ENCODE results near the gene CFHR4.
"Not testable (repeated sequence)": the region's sequence is repeated elsewhere in the genome, so short reads cannot be mapped to it uniquely, and the experiment has no call there.

CFHR4 gene

DNA sequence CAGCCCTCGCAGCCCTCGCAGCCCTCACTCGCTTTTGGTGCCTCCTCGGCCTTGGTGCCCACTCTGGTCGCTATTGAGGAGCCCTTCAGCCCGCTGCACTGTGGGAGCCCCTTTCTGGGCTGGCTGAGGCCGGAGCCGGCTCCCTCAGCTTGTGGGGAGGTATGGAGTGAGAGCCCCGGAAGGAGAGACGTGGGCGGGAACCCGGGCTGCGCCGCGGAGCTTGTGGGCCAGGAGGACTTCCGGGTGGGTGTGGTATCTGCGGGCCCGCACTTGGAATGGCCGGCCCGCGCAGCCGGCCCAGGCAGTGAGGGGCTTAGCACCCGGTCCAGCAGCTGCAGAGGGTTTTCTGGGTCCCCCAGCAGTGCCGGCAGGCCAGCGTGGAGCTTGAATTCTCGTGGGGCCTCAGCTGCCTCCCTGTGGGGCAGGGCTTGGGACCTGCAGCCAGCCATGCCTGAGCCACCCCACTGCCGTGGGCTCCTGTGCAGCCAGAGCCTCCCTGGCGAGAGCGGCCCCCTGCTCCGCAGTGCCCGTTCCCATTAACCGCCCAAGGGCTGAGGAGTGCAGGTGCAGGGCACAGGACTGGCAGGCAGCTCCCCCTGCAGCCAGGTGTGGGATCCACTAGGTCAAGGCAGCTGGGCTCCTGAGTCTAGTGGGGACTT lies 45.8 kb downstream of the CFHR4 start:
- no peak overlapping the region for H3K4me3 ChIP-seq (ENCODE audit: insufficient read depth, low read depth, low read length)
- H3K27me3 ChIP-seq (ENCODE audit: control insufficient read depth, insufficient read depth, low read length, poor library complexity, severe bottlenecking) = no peaks in the 10 kb centered on the region
- H3K27ac ChIP-seq (ENCODE audit: insufficient read depth, low read depth, low read length, poor library complexity, severe bottlenecking) = no peak overlapping the region
- no peaks in the 10 kb centered on the region for H3K9me3 ChIP-seq (ENCODE audit: control insufficient read depth, low read length)
- H3K4me1 ChIP-seq (ENCODE audit: control insufficient read depth, insufficient read depth, low read length) = no peaks in the 10 kb centered on the region
- WGBS, 2 experiments = 95 to 96% methylated on average over 32 of the region's 32 CpGs
- H3K36me3 ChIP-seq (ENCODE audit: control insufficient read depth, insufficient read depth, low read length) = no peaks in the 10 kb centered on the region

DNA sequence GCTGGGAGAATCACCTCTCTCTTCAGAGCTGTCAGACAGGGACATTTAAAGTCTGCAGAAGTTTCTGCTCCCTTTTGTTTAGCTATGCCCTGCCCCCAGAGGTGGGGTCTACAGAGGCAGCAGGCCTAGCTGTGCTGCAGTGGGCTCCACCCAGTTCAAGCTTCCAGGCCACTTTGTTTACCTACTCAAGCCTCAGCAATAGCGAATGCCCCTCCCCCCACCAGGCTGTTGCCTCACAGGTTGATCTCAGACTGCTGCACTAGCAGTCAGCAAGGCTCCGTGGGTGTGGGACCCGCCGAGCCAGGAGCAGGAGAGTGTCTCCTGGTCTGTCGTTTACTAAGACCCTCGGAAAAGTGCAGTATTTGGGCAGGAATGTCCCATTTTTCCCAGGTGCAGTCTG lies 53.6 kb downstream of the CFHR4 start:
- H3K27me3 ChIP-seq (ENCODE audit: control insufficient read depth, insufficient read depth, low read length, poor library complexity, severe bottlenecking); H3K4me3 ChIP-seq (ENCODE audit: insufficient read depth, low read depth, low read length); H3K27ac ChIP-seq (ENCODE audit: insufficient read depth, low read depth, low read length, poor library complexity, severe bottlenecking); H3K36me3 ChIP-seq (ENCODE audit: control insufficient read depth, insufficient read depth, low read length); H3K9me3 ChIP-seq (ENCODE audit: control insufficient read depth, low read length); H3K4me1 ChIP-seq (ENCODE audit: control insufficient read depth, insufficient read depth, low read length): not testable (repeated sequence)
- WGBS, 2 experiments = 81 to 83% methylated on average over 6 of the region's 6 CpGs

DNA sequence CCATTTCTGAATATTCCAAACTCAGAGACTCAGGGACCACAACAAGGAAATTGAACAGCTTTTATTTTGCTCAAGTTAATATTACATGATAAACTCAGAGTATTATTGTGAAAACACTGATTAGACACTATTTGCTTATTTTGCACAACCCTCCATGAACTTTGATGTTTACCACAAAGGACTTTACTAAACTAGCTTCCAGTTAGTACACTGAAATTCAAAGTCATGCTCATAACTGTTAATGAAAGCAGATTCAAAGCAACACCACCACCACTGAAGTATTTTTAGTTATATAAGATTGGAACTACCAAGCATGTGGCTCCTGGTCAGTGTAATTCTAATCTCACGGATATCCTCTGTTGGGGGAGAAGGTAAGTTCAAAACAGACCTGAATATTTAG lies 55.7 kb downstream of the CFHR4 start, which contains the start of gene CFHR2:
CFHR2 (plus strand) TSS at position 171 of the 400 bp plus-strand sequence; CDS start at position 314, 143 bp downstream.
- not testable (repeated sequence) for H3K36me3 ChIP-seq (ENCODE audit: control insufficient read depth, insufficient read depth, low read length); H3K27ac ChIP-seq (ENCODE audit: insufficient read depth, low read depth, low read length, poor library complexity, severe bottlenecking); H3K4me1 ChIP-seq (ENCODE audit: control insufficient read depth, insufficient read depth, low read length); H3K4me3 ChIP-seq (ENCODE audit: insufficient read depth, low read depth, low read length); H3K9me3 ChIP-seq (ENCODE audit: control insufficient read depth, low read length); H3K27me3 ChIP-seq (ENCODE audit: control insufficient read depth, insufficient read depth, low read length, poor library complexity, severe bottlenecking)
- WGBS, 2 experiments = no CpG with 5 or more reads among the region's 1 CpG

DNA sequence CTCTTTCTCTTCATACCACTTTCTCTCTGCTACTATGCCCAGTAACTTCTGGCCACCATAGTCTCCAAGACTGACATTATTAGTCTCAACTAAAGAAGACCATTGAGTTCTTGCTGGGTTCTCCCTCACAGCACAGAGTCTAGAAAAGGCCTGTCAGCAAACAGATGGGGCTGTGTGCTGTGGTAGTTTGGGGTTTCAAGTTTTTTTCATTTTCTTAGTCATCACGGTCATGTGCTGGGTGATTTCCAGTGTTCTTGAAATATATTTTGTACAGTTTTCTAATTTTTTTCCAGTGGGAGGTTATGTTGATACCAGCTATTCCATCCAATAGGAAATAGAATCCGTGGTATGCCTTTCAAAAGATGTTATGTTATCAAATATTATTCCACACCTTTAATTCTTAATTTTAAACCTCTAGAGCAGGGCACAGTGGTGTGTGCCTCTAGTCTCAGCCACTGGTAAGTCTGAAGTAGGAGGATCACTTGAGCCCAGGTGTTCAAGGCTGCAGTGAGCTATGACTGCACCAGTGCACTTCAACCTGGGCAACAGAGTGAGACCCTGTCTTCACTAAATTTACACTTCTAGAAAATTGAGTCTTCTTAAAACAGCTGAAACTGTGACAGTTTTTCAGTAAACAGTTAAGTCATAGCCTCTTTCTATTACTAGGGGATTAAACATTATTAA lies 64.0 kb downstream of the CFHR4 start:
- WGBS, 2 experiments = 90 to 92% methylated on average over 1 of the region's 2 CpGs
- Histone ChIP-seq H3K4me1 (ENCODE audit: control insufficient read depth, insufficient read depth, low read length) (no peaks in the 10 kb centered on the region), H3K4me3 (ENCODE audit: insufficient read depth, low read depth, low read length) (no peak overlapping the region), H3K27ac (ENCODE audit: insufficient read depth, low read depth, low read length, poor library complexity, severe bottlenecking) (no peak overlapping the region), H3K9me3 (ENCODE audit: control insufficient read depth, low read length) (no peaks in the 10 kb centered on the region), H3K36me3 (ENCODE audit: control insufficient read depth, insufficient read depth, low read length) (no peaks in the 10 kb centered on the region), H3K27me3 (ENCODE audit: control insufficient read depth, insufficient read depth, low read length, poor library complexity, severe bottlenecking) (no peaks in the 10 kb centered on the region)

DNA sequence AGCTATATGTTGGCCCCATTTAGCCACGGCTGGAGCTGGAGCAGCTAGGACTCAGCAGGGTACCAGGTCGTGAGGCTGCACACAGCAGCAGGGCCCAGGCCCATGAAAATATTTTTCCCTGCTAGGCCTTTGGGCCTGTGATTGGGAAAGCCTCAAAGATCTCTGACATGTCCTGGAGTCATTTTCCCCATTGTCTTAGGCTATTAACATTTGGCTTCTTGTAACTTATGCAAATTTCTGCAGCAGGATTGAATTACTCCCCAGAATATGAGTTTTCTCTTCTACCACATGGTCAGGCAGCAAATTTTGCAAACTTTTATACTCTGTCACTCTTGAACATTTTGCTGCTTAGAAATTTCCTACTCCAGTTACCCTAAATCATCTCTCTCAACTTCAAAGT lies 66.9 kb downstream of the CFHR4 start:
- Histone ChIP-seq H3K36me3 (ENCODE audit: control insufficient read depth, insufficient read depth, low read length) (no peaks in the 10 kb centered on the region), H3K27me3 (ENCODE audit: control insufficient read depth, insufficient read depth, low read length, poor library complexity, severe bottlenecking) (no peaks in the 10 kb centered on the region), H3K4me3 (ENCODE audit: insufficient read depth, low read depth, low read length) (no peak overlapping the region), H3K27ac (ENCODE audit: insufficient read depth, low read depth, low read length, poor library complexity, severe bottlenecking) (no peak overlapping the region), H3K9me3 (ENCODE audit: control insufficient read depth, low read length) (no peaks in the 10 kb centered on the region), H3K4me1 (ENCODE audit: control insufficient read depth, insufficient read depth, low read length) (no peaks in the 10 kb centered on the region)
- WGBS, 2 experiments = 75 to 80% methylated on average over 2 of the region's 2 CpGs

DNA sequence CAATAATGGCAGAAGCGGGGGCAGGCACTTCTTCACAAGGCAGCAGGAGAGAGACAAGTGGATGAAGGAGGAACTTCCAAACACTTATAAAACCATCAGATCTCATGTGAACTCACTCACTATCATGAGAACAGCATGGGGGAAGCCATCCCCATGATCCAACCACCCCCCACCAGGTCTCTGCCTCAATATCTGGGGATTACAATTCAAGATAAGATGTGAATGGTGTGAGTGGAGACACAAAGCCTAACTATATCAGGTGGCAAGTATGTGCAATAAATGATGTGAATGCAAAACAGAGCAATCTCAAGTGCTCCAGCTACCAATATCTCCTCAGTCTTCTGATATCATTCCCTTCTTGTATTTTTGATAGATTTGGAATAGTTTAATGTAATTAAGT lies 68.1 kb downstream of the CFHR4 start:
- no peaks in the 10 kb centered on the region for H3K4me1 ChIP-seq (ENCODE audit: control insufficient read depth, insufficient read depth, low read length)
- WGBS, 2 experiments = 88 to 93% methylated on average over 1 of the region's 1 CpG

DNA sequence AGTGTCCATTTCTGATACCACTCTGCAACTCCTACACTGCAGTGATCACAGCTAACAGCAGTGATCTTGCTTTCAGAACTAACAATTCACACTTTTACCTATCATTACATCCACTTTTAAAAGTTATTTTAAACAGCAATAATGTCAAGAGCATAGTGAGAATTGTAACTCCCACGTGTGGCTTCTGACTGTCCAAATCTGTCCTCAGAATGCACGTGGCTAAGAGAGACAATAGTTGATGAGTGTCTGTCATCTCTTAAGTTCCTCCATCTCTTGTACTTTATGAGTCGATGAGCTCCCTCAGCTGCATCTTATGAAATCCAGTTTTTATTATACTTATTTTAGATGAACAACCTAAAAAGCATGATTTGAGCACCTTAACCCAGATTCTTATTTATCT lies 73.0 kb downstream of the CFHR4 start:
- no peaks in the 10 kb centered on the region for H3K36me3 ChIP-seq (ENCODE audit: control insufficient read depth, insufficient read depth, low read length)
- 86% methylated on average over 2 to 3 of the region's 3 CpGs for WGBS, 2 experiments
- H3K4me3 ChIP-seq (ENCODE audit: insufficient read depth, low read depth, low read length) = no peak overlapping the region

More for the DNA sequence above, 68.1 kb downstream of the CFHR4 start:
- no peaks in the 10 kb centered on the region for H3K9me3 ChIP-seq (ENCODE audit: control insufficient read depth, low read length)
- H3K4me3 ChIP-seq (ENCODE audit: insufficient read depth, low read depth, low read length) = no peak overlapping the region
- no peak overlapping the region for H3K27ac ChIP-seq (ENCODE audit: insufficient read depth, low read depth, low read length, poor library complexity, severe bottlenecking)
- no peaks in the 10 kb centered on the region for H3K36me3 ChIP-seq (ENCODE audit: control insufficient read depth, insufficient read depth, low read length)
- H3K27me3 ChIP-seq (ENCODE audit: control insufficient read depth, insufficient read depth, low read length, poor library complexity, severe bottlenecking) = no peaks in the 10 kb centered on the region

More for the DNA sequence above, 73.0 kb downstream of the CFHR4 start:
- Histone ChIP-seq H3K27me3 (ENCODE audit: control insufficient read depth, insufficient read depth, low read length, poor library complexity, severe bottlenecking) (no peaks in the 10 kb centered on the region), H3K27ac (ENCODE audit: insufficient read depth, low read depth, low read length, poor library complexity, severe bottlenecking) (no peak overlapping the region), H3K4me1 (ENCODE audit: control insufficient read depth, insufficient read depth, low read length) (no peaks in the 10 kb centered on the region), H3K9me3 (ENCODE audit: control insufficient read depth, low read length) (no peaks in the 10 kb centered on the region)
